ENCODE measurements around the gene CABYR.

The CABYR gene

GRCh38 chr18:24111936-24112335, 26.9 kb upstream of the CABYR start:
- H3K27ac ChIP-seq (ENCODE audit: low read depth, low read length): no peak overlapping the region

DNA sequence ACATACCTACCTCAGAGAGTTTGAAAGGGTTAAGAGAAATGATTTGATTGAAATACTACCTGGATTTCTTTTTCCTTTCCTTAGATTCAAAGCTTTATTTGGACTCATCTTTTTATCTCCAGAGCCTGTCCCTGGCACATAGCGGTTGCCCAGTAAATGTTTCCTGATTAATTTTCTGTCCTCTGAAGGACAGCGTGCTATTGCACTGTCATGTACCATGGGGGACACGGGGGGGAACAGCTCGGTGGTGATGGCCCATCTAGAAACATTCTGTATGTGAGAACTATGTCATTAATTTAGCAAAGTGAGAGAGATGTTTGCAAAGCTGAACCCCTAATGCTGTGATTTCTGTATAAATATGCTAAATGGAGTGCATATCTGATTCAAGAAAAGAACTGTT, 26.4 kb upstream of the CABYR start:
- no peaks in the 10 kb centered on the region for H3K27me3 ChIP-seq (ENCODE audit: control insufficient read depth in 1 of 2, insufficient read depth in 2 of 2, low read length in 2 of 2)
- peak overlapping the region in 1 of 2 donors; percentile 37 for H3K4me3 ChIP-seq (ENCODE audit: low read depth in 1 of 2, low read length in 2 of 2)
- H3K27ac ChIP-seq (ENCODE audit: low read depth, low read length): no peak overlapping the region
- no peak overlapping the region for H3K9ac ChIP-seq (ENCODE audit: low read depth in 1 of 2, low read length in 2 of 2)
- peaks cover 0 to 5% of the 10 kb centered on the region in 2 donors for H3K36me3 ChIP-seq (ENCODE audit: control insufficient read depth in 1 of 2, insufficient read depth in 2 of 2, low read length in 2 of 2)
- no peaks in the 10 kb centered on the region for H3K9me3 ChIP-seq (ENCODE audit: control insufficient read depth in 1 of 2, low read length in 2 of 2)
- H3K4me1 ChIP-seq (ENCODE audit: control insufficient read depth in 1 of 2, insufficient read depth in 2 of 2, low read length in 2 of 2): peaks cover 8 to 17% of the 10 kb centered on the region in 2 donors

More at GRCh38 chr18:24111936-24112335, 26.9 kb upstream of the CABYR start:
- H3K9me3 ChIP-seq (ENCODE audit: control insufficient read depth in 1 of 2, low read length in 2 of 2): no peaks in the 10 kb centered on the region
- H3K4me1 ChIP-seq (ENCODE audit: control insufficient read depth in 1 of 2, insufficient read depth in 2 of 2, low read length in 2 of 2): peaks cover 8 to 17% of the 10 kb centered on the region in 2 donors
- no peak overlapping the region for H3K4me3 ChIP-seq (ENCODE audit: low read depth in 1 of 2, low read length in 2 of 2)
- H3K9ac ChIP-seq (ENCODE audit: low read depth in 1 of 2, low read length in 2 of 2): no peak overlapping the region
- H3K36me3 ChIP-seq (ENCODE audit: control insufficient read depth in 1 of 2, insufficient read depth in 2 of 2, low read length in 2 of 2): peaks cover 0 to 4% of the 10 kb centered on the region in 2 donors
- no peaks in the 10 kb centered on the region for H3K27me3 ChIP-seq (ENCODE audit: control insufficient read depth in 1 of 2, insufficient read depth in 2 of 2, low read length in 2 of 2)

- Histone ChIP-seq H3K27ac (ENCODE audit: low read depth, low read length) (no peak overlapping the region), H3K4me1 (ENCODE audit: control insufficient read depth in 1 of 2, insufficient read depth in 2 of 2, low read length in 2 of 2) (peaks cover 8 to 17% of the 10 kb centered on the region in 2 donors), H3K27me3 (ENCODE audit: control insufficient read depth in 1 of 2, insufficient read depth in 2 of 2, low read length in 2 of 2) (no peaks in the 10 kb centered on the region), H3K9me3 (ENCODE audit: control insufficient read depth in 1 of 2, low read length in 2 of 2) (no peaks in the 10 kb centered on the region), H3K9ac (ENCODE audit: low read depth in 1 of 2, low read length in 2 of 2) (no peak overlapping the region), H3K36me3 (ENCODE audit: control insufficient read depth in 1 of 2, insufficient read depth in 2 of 2, low read length in 2 of 2) (peaks cover 0 to 5% of the 10 kb centered on the region in 2 donors), H3K4me3 (ENCODE audit: low read depth in 1 of 2, low read length in 2 of 2) (peak overlapping the region; percentile 29 to 45)
Observed at GRCh38 chr18:24112874-24113615, 25.8 kb upstream of the CABYR start.

DNA sequence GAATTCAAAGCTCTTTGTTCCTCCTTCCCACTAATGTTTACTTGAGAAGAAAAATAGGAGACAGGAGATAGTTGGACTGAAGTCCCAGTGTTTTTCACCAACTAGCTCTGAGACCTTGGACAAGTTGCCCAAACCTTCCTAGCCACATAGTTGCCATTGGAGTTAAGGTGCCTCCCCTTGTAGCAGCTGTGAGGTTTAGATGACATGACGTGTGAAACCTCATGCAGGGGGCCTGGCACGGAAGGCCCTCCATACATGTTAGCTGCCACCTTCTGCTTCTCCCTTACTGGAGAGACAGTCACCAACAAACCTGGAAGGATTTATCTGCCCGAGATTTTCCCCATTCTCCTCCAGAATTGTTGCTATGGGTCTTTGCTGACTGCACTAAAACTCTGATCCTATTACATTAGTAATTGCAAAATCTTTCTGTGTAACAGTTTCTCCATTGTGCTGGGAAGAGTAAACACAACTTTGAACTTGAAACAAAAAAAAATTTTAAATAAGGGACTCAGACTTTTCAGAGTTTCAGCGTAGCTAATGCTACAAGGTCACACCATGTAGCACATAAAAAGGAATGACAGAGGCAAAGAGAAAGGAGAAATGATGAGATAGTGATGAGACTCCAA, 23.8 kb upstream of the CABYR start:
- peaks cover 8 to 17% of the 10 kb centered on the region in 2 donors for H3K4me1 ChIP-seq (ENCODE audit: control insufficient read depth in 1 of 2, insufficient read depth in 2 of 2, low read length in 2 of 2)
- no peak overlapping the region for H3K9ac ChIP-seq (ENCODE audit: low read depth in 1 of 2, low read length in 2 of 2)
- no peak overlapping the region for H3K4me3 ChIP-seq (ENCODE audit: low read depth in 1 of 2, low read length in 2 of 2)
- no peaks in the 10 kb centered on the region for H3K9me3 ChIP-seq (ENCODE audit: control insufficient read depth in 1 of 2, low read length in 2 of 2)
- no peak overlapping the region for H3K27ac ChIP-seq (ENCODE audit: low read depth, low read length)
- no peaks in the 10 kb centered on the region for H3K27me3 ChIP-seq (ENCODE audit: control insufficient read depth in 1 of 2, insufficient read depth in 2 of 2, low read length in 2 of 2)
- H3K36me3 ChIP-seq (ENCODE audit: control insufficient read depth in 1 of 2, insufficient read depth in 2 of 2, low read length in 2 of 2): peaks cover 0 to 5% of the 10 kb centered on the region in 2 donors

GRCh38 chr18:24115628-24116027, 23.2 kb upstream of the CABYR start:
- no peak overlapping the region for H3K27ac ChIP-seq (ENCODE audit: low read depth, low read length)
- H3K9ac ChIP-seq (ENCODE audit: low read depth in 1 of 2, low read length in 2 of 2): no peak overlapping the region
- H3K4me3 ChIP-seq (ENCODE audit: low read depth in 1 of 2, low read length in 2 of 2): no peak overlapping the region
- no peaks in the 10 kb centered on the region for H3K9me3 ChIP-seq (ENCODE audit: control insufficient read depth in 1 of 2, low read length in 2 of 2)
- peaks cover 8 to 17% of the 10 kb centered on the region in 2 donors for H3K4me1 ChIP-seq (ENCODE audit: control insufficient read depth in 1 of 2, insufficient read depth in 2 of 2, low read length in 2 of 2)
- peaks cover 0 to 5% of the 10 kb centered on the region in 2 donors for H3K36me3 ChIP-seq (ENCODE audit: control insufficient read depth in 1 of 2, insufficient read depth in 2 of 2, low read length in 2 of 2)
- H3K27me3 ChIP-seq (ENCODE audit: control insufficient read depth in 1 of 2, insufficient read depth in 2 of 2, low read length in 2 of 2): no peaks in the 10 kb centered on the region

- no peak overlapping the region for H3K27ac ChIP-seq (ENCODE audit: low read depth, low read length)
- H3K4me1 ChIP-seq (ENCODE audit: control insufficient read depth in 1 of 2, insufficient read depth in 2 of 2, low read length in 2 of 2): peaks cover 0 to 5% of the 10 kb centered on the region in 2 donors
- no peak overlapping the region for H3K9ac ChIP-seq (ENCODE audit: low read depth in 1 of 2, low read length in 2 of 2)
- H3K36me3 ChIP-seq (ENCODE audit: control insufficient read depth in 1 of 2, insufficient read depth in 2 of 2, low read length in 2 of 2): peaks cover 3 to 9% of the 10 kb centered on the region in 2 donors
- no peak overlapping the region for H3K4me3 ChIP-seq (ENCODE audit: low read depth in 1 of 2, low read length in 2 of 2)
- H3K9me3 ChIP-seq (ENCODE audit: control insufficient read depth in 1 of 2, low read length in 2 of 2): no peaks in the 10 kb centered on the region
- H3K27me3 ChIP-seq (ENCODE audit: control insufficient read depth in 1 of 2, insufficient read depth in 2 of 2, low read length in 2 of 2): no peaks in the 10 kb centered on the region
Observed at GRCh38 chr18:24118750-24119577, 19.9 kb upstream of the CABYR start.

DNA sequence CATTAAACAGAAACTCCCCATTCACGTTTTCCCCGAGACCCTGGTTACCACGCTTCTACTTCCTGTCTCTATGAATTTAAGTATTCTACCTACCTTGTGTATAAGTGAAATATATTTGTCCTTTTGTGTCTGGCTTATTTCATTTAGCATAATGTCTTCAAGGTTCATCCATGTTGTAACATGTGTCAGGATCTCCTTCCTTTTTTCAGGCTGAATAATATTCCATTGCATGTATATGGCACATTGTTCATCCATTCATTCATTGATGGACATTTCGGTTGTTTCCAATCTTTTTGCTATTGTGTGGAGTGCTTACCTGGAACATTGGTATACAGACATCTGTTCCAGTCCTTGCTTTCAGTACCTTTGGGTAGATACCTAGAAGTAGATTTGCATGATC, 18.2 kb upstream of the CABYR start:
- H3K36me3 ChIP-seq (ENCODE audit: control insufficient read depth in 1 of 2, insufficient read depth in 2 of 2, low read length in 2 of 2): peaks cover 3 to 13% of the 10 kb centered on the region in 2 donors
- H3K9me3 ChIP-seq (ENCODE audit: control insufficient read depth in 1 of 2, low read length in 2 of 2): no peaks in the 10 kb centered on the region
- H3K4me3 ChIP-seq (ENCODE audit: low read depth in 1 of 2, low read length in 2 of 2): no peak overlapping the region
- no peak overlapping the region for H3K9ac ChIP-seq (ENCODE audit: low read depth in 1 of 2, low read length in 2 of 2)
- no peak overlapping the region for H3K27ac ChIP-seq (ENCODE audit: low read depth, low read length)
- H3K4me1 ChIP-seq (ENCODE audit: control insufficient read depth in 1 of 2, insufficient read depth in 2 of 2, low read length in 2 of 2): peaks cover 0 to under 1% of the 10 kb centered on the region in 2 donors
- no peaks in the 10 kb centered on the region for H3K27me3 ChIP-seq (ENCODE audit: control insufficient read depth in 1 of 2, insufficient read depth in 2 of 2, low read length in 2 of 2)

GRCh38 chr18:24121625-24122024, 17.2 kb upstream of the CABYR start:
- H3K27ac ChIP-seq (ENCODE audit: low read depth, low read length): no peak overlapping the region
- H3K9ac ChIP-seq (ENCODE audit: low read depth in 1 of 2, low read length in 2 of 2): no peak overlapping the region
- H3K27me3 ChIP-seq (ENCODE audit: control insufficient read depth in 1 of 2, insufficient read depth in 2 of 2, low read length in 2 of 2): no peaks in the 10 kb centered on the region
- peaks cover 3 to 15% of the 10 kb centered on the region in 2 donors for H3K36me3 ChIP-seq (ENCODE audit: control insufficient read depth in 1 of 2, insufficient read depth in 2 of 2, low read length in 2 of 2)
- no peaks in the 10 kb centered on the region for H3K4me1 ChIP-seq (ENCODE audit: control insufficient read depth in 1 of 2, insufficient read depth in 2 of 2, low read length in 2 of 2)
- no peak overlapping the region for H3K4me3 ChIP-seq (ENCODE audit: low read depth in 1 of 2, low read length in 2 of 2)
- H3K9me3 ChIP-seq (ENCODE audit: control insufficient read depth in 1 of 2, low read length in 2 of 2): no peaks in the 10 kb centered on the region

- H3K27me3 ChIP-seq (ENCODE audit: control insufficient read depth in 1 of 2, insufficient read depth in 2 of 2, low read length in 2 of 2): no peaks in the 10 kb centered on the region
- H3K9me3 ChIP-seq (ENCODE audit: control insufficient read depth in 1 of 2, low read length in 2 of 2): no peaks in the 10 kb centered on the region
- H3K27ac ChIP-seq (ENCODE audit: low read depth, low read length): no peak overlapping the region
- no peak overlapping the region for H3K9ac ChIP-seq (ENCODE audit: low read depth in 1 of 2, low read length in 2 of 2)
- peaks cover 3 to 23% of the 10 kb centered on the region in 2 donors for H3K36me3 ChIP-seq (ENCODE audit: control insufficient read depth in 1 of 2, insufficient read depth in 2 of 2, low read length in 2 of 2)
- H3K4me1 ChIP-seq (ENCODE audit: control insufficient read depth in 1 of 2, insufficient read depth in 2 of 2, low read length in 2 of 2): no peaks in the 10 kb centered on the region
- no peak overlapping the region for H3K4me3 ChIP-seq (ENCODE audit: low read depth in 1 of 2, low read length in 2 of 2)
Observed at GRCh38 chr18:24126155-24126961, 12.5 kb upstream of the CABYR start.

All from duodenal mucosa (tissue), 2 donors.